Subcutaneous abdominal adipose tissue (tissue), 5 donors: ENCODE results near the gene TNFRSF6B.
"Not testable (repeated sequence)": the region's sequence is repeated elsewhere in the genome, so short reads cannot be mapped to it uniquely, and the experiment has no call there.

Source experiments
- H3K27ac ChIP-seq: one replicate; pipeline ENCODE4 v1.7.0; 2013; ENCODE audit warnings: low read depth, mild to moderate bottlenecking, inconsistent platforms, low read length, moderate library complexity
- H3K27me3 ChIP-seq, 5 donors: one replicate each; pipeline ENCODE4 v1.7.0; 2013; ENCODE audit warnings: low read length in 5 of 5, inconsistent platforms in 1 of 5; ENCODE audit not compliant: control insufficient read depth in 5 of 5, insufficient read depth in 4 of 5
- H3K36me3 ChIP-seq, 5 donors: one replicate each; pipeline ENCODE4 v1.7.0; 2013; ENCODE audit warnings: low read length in 5 of 5; ENCODE audit not compliant: control insufficient read depth in 5 of 5, insufficient read depth in 5 of 5
- H3K4me1 ChIP-seq, 5 donors: one replicate each; pipeline ENCODE4 v1.7.0; 2013; ENCODE audit warnings: low read length in 5 of 5, mild to moderate bottlenecking in 3 of 5, moderate library complexity in 1 of 5; ENCODE audit not compliant: control insufficient read depth in 5 of 5, insufficient read depth in 5 of 5
- H3K4me3 ChIP-seq, 5 donors: one replicate each; pipeline ENCODE4 v1.7.0; 2013; ENCODE audit warnings: low read length in 5 of 5, low read depth in 1 of 5
- H3K9ac ChIP-seq, 5 donors: one replicate each; pipeline ENCODE4 v1.7.0; 2013; ENCODE audit warnings: low read length in 5 of 5, mild to moderate bottlenecking in 4 of 5, moderate library complexity in 3 of 5
- H3K9me3 ChIP-seq, 5 donors: one replicate each; pipeline ENCODE4 v1.7.0; 2013; ENCODE audit warnings: low read length in 5 of 5; ENCODE audit not compliant: control insufficient read depth in 5 of 5
- donor health status: healthy.
- donor health status: healthy.
- donor health status: healthy.
- donor health status: healthy.
- donor health status: healthy.

The TNFRSF6B gene

DNA sequence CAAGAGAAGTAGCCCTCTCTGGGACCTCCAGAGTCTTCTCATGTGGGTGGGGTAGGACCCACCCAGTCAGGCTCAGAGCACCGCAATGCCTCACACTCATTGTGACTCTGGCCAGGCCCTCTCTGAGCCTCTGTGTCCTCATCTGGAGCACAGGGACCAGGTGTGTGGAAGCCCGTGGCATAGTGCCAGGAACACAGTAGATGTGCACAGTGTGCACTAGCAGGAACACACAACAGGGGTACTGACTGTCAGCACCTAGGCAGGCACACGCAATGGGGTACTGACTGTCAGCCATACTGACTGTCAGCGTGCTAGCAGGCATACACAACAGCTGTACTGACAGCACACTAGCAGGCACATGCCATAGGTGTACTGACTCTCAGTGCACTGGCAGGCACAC lies 41.2 kb upstream of the TNFRSF6B start:
- Histone ChIP-seq H3K27ac (no peak overlapping the region), H3K9me3 (no peaks in the 10 kb centered on the region), H3K36me3 (peaks cover 0 to under 1% (median 0%) of the 10 kb centered on the region in 5 donors), H3K9ac (no peak overlapping the region), H3K27me3 (peaks cover 10 to 19% (median 16%) of the 10 kb centered on the region in 5 donors), H3K4me3 (no peak overlapping the region), H3K4me1 (peaks cover 6 to 50% (median 41%) of the 10 kb centered on the region in 5 donors)

DNA sequence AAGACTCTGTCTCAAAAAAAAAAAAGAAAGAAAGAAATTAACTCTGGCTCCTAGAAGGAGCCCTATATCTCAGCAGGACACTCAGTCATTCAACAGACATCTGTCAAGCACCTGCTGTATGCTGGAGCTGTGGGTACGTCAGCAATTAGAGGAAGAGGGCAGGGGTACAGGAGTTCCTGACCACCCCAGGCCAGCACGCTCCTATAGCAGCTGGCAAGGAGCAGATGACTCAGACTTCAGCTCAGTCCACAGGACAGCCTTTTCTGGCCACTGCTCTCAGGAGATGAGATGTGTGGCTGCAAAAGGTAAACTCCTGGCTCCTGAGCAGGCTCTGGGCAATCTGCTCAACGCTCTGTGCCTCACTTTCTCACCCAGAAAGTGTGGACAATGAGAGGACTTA lies 40.0 kb upstream of the TNFRSF6B start:
- H3K4me3 ChIP-seq = no peak overlapping the region
- peaks cover 0 to 12% (median 9%) of the 10 kb centered on the region in 5 donors for H3K36me3 ChIP-seq
- peaks cover 6 to 50% (median 41%) of the 10 kb centered on the region in 5 donors for H3K4me1 ChIP-seq
- H3K27me3 ChIP-seq = peaks cover 8 to 15% (median 11%) of the 10 kb centered on the region in 5 donors
- H3K9me3 ChIP-seq = no peaks in the 10 kb centered on the region
- H3K27ac ChIP-seq = no peak overlapping the region
- H3K9ac ChIP-seq = no peak overlapping the region

- peak overlapping the region in 4 of 5 donors; percentile 85 to 91 (median 90) for H3K9ac ChIP-seq
- no peaks in the 10 kb centered on the region for H3K9me3 ChIP-seq
- peaks cover 0 to 21% (median 18%) of the 10 kb centered on the region in 5 donors for H3K36me3 ChIP-seq
- peak overlapping the region; percentile 92 for H3K27ac ChIP-seq
- H3K27me3 ChIP-seq = peaks cover 0 to 12% (median 2%) of the 10 kb centered on the region in 5 donors
- peaks cover 6 to 40% (median 34%) of the 10 kb centered on the region in 5 donors for H3K4me1 ChIP-seq
- H3K4me3 ChIP-seq = peak overlapping the region in 4 of 5 donors; percentile 78 to 86 (median 82)
Measured at GRCh38 chr20:63657260-63657936, 39.1 kb upstream of the TNFRSF6B start.

- Histone ChIP-seq H3K9me3 (no peaks in the 10 kb centered on the region), H3K9ac (peak within 1 kb of the TSS; percentile 3 to 91 (median 90)), H3K4me1 (peaks cover 6 to 33% (median 31%) of the 10 kb centered on the region in 5 donors), H3K4me3 (peak within 1 kb of the TSS; percentile 78 to 86 (median 82)), H3K27me3 (peaks cover 0 to 9% (median 0%) of the 10 kb centered on the region in 5 donors), H3K36me3 (peaks cover 0 to 28% (median 26%) of the 10 kb centered on the region in 5 donors), H3K27ac (peak within 1 kb of the TSS; percentile 92)
Measured at GRCh38 chr20:63657937-63658748, 38.3 kb upstream of the TNFRSF6B start, which contains the start of gene RTEL1. Gene RTEL1, plus strand, starts transcription at chr20:63658312. Its CDS starts 1,091 bp downstream, at chr20:63659403.

GRCh38 chr20:63658749-63659187 lies 37.7 kb upstream of the TNFRSF6B start:
- peaks cover 6 to 29% (median 27%) of the 10 kb centered on the region in 5 donors for H3K4me1 ChIP-seq
- peak overlapping the region; percentile 78 to 86 (median 82) for H3K4me3 ChIP-seq
- H3K9me3 ChIP-seq = no peaks in the 10 kb centered on the region
- peaks cover 0 to 9% (median 0%) of the 10 kb centered on the region in 5 donors for H3K27me3 ChIP-seq
- peaks cover 0 to 33% (median 31%) of the 10 kb centered on the region in 5 donors for H3K36me3 ChIP-seq
- peak overlapping the region; percentile 3 to 91 (median 90) for H3K9ac ChIP-seq
- peak overlapping the region; percentile 92 for H3K27ac ChIP-seq

- Histone ChIP-seq H3K27ac (peak overlapping the region; percentile 92), H3K4me1 (peaks cover 6 to 26% (median 24%) of the 10 kb centered on the region in 5 donors), H3K27me3 (peaks cover 0 to 6% (median 0%) of the 10 kb centered on the region in 5 donors), H3K4me3 (peak overlapping the region; percentile 78 to 86 (median 82)), H3K9me3 (no peaks in the 10 kb centered on the region), H3K9ac (peak overlapping the region; percentile 3 to 91 (median 90)), H3K36me3 (peaks cover 0 to 39% (median 35%) of the 10 kb centered on the region in 5 donors)
Measured at GRCh38 chr20:63659370-63659769, 37.1 kb upstream of the TNFRSF6B start.

DNA sequence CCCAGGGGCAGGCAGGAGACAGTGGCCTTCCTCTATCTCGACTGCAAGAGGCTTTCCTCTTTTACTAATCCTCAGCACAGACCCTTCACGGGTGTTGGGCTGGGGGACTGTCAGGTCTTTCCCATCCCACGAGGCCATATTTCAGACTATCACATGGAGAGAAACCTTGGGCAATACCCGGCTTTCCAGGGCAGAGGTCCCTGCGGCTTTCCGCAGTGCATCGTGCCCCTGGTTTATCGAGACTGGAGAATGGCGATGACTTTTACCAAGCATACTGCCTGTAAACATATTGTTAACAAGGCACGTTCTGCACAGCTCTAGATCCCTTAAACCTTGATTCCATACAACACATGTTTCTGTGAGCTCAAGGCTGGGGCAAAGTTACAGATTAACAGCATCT lies 36.3 kb upstream of the TNFRSF6B start:
- not testable (repeated sequence) for H3K4me3 ChIP-seq

GRCh38 chr20:63660622-63661021 lies 35.8 kb upstream of the TNFRSF6B start:
- peaks cover 0 to 50% (median 40%) of the 10 kb centered on the region in 5 donors for H3K36me3 ChIP-seq

More for the DNA sequence above, 36.3 kb upstream of the TNFRSF6B start:
- H3K27ac ChIP-seq, H3K9ac ChIP-seq, H3K27me3 ChIP-seq, H3K9me3 ChIP-seq: not testable (repeated sequence)
- Histone ChIP-seq H3K36me3 (peaks cover 0 to 46% (median 40%) of the 10 kb centered on the region in 5 donors), H3K4me1 (peaks cover 6 to 26% (median 24%) of the 10 kb centered on the region in 5 donors)

DNA sequence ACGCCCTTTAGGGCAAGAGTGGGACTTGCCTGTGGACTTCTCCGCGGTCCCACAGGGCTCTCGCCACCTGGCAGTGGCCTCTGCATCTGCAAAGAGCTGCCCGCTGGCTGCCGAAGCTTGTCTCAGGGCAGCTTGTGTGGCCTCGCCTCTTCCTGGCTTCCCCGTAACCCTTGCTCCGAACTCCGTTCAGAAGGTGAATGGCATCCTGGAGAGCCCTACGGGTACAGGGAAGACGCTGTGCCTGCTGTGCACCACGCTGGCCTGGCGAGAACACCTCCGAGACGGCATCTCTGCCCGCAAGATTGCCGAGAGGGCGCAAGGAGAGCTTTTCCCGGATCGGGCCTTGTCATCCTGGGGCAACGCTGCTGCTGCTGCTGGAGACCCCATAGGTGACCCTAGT lies 35.3 kb upstream of the TNFRSF6B start:
- no peaks in the 10 kb centered on the region for H3K9me3 ChIP-seq
- no peaks in the 10 kb centered on the region for H3K27me3 ChIP-seq
- no peak overlapping the region for H3K4me3 ChIP-seq
- peaks cover 0 to 55% (median 44%) of the 10 kb centered on the region in 5 donors for H3K36me3 ChIP-seq
- H3K27ac ChIP-seq = no peak overlapping the region
- no peak overlapping the region for H3K9ac ChIP-seq
- peaks cover 6 to 26% (median 24%) of the 10 kb centered on the region in 5 donors for H3K4me1 ChIP-seq

More at GRCh38 chr20:63660622-63661021, 35.8 kb upstream of the TNFRSF6B start:
- H3K4me3 ChIP-seq = no peak overlapping the region
- H3K27ac ChIP-seq = no peak overlapping the region
- no peaks in the 10 kb centered on the region for H3K9me3 ChIP-seq
- H3K9ac ChIP-seq = no peak overlapping the region
- peaks cover 6 to 26% (median 24%) of the 10 kb centered on the region in 5 donors for H3K4me1 ChIP-seq
- no peaks in the 10 kb centered on the region for H3K27me3 ChIP-seq
